ENCODE data around the gene PDE3A.

PDE3A gene

DNA sequence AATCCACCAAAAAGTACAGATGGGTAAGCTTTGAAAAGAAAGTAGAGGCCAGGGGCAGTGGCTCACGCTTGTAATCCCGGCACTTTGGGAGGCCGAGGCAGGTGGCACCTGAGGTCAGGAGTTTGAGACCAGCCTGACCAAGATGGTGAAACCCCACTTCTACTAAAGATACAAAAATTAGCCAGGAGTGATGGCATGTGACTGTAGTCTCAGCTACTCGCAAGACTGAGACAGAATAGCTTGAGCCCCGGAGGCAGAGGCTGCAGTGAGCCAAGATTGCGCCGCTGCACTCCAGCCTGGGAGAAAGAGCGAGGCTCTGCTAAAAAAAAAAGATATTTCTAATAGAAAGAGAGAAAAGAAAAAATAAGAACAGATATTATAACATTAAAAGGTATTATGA lies 192.6 kb downstream of the PDE3A start:
- H3K36me3 ChIP-seq (ENCODE audit: control insufficient read depth, insufficient read depth, low read length): no peaks in the 10 kb centered on the region
- DNase-seq (ENCODE audit: extremely low read depth, insufficient read length): no peak
- TF ChIP-seq, protein P1, sequence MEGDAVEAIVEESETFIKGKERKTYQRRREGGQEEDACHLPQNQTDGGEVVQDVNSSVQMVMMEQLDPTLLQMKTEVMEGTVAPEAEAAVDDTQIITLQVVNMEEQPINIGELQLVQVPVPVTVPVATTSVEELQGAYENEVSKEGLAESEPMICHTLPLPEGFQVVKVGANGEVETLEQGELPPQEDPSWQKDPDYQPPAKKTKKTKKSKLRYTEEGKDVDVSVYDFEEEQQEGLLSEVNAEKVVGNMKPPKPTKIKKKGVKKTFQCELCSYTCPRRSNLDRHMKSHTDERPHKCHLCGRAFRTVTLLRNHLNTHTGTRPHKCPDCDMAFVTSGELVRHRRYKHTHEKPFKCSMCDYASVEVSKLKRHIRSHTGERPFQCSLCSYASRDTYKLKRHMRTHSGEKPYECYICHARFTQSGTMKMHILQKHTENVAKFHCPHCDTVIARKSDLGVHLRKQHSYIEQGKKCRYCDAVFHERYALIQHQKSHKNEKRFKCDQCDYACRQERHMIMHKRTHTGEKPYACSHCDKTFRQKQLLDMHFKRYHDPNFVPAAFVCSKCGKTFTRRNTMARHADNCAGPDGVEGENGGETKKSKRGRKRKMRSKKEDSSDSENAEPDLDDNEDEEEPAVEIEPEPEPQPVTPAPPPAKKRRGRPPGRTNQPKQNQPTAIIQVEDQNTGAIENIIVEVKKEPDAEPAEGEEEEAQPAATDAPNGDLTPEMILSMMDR (IDR thresholded peaks at IDR 0.05; ENCODE audit: insufficient read depth, low read length, poor library complexity, severe bottlenecking): no peak
- H3K27me3 ChIP-seq (replicated peaks; ENCODE audit: control insufficient read depth, insufficient read depth, low read length): no peaks in the 10 kb centered on the region
- no peak overlapping the region for H3K4me3 ChIP-seq (replicated peaks; ENCODE audit: low read depth, low read length)

DNA sequence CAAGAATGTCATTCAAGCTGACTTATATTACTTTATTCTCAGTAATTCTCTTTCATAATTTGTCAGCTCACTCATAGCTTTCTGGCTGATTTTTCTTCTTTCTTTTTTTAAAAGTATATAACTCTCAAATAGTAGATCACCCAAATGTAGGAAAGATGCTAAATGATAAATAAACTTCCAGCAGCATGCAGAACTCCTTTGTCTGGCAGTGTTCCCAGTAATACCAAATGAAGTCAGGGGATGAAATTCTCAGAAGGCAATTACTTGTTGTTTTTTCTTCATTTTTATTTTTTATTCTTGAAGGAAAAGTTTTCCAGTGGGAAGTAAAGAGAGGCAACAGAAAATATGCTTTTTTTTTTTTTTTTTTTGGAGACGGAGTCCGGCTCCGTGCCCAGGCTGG lies 193.5 kb downstream of the PDE3A start:
- Histone ChIP-seq H3K4me3 (replicated peaks; ENCODE audit: low read depth, low read length) (no peak overlapping the region), H3K36me3 (ENCODE audit: control insufficient read depth, insufficient read depth, low read length) (no peaks in the 10 kb centered on the region), H3K27me3 (replicated peaks; ENCODE audit: control insufficient read depth, insufficient read depth, low read length) (no peaks in the 10 kb centered on the region)
- TF ChIP-seq, protein P1 (IDR thresholded peaks at IDR 0.05; ENCODE audit: insufficient read depth, low read length, poor library complexity, severe bottlenecking): no peak
- no peak for DNase-seq (ENCODE audit: extremely low read depth, insufficient read length)

DNA sequence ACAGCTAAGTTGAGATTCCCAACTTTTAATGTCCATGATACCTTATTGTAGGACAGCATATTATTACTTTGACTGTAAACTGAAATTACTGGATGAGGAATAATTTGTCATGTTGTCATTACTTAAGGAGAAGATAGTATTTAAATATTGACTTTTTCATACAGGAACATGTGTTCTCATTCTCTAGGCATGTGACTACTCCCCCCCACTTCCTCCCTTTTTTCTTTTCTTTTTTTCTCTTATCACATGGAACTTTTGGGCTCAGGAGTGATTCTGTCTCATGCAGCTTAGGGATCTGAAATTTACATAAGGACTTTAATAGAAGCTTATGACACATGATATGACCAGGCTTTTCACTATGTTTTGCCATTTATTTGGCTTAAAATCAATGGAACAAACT lies 199.1 kb downstream of the PDE3A start:
- Histone ChIP-seq H3K27me3 (replicated peaks; ENCODE audit: control insufficient read depth, insufficient read depth, low read length) (no peaks in the 10 kb centered on the region), H3K36me3 (ENCODE audit: control insufficient read depth, insufficient read depth, low read length) (no peaks in the 10 kb centered on the region), H3K4me3 (replicated peaks; ENCODE audit: low read depth, low read length) (no peak overlapping the region)
- TF ChIP-seq, protein P1 (IDR thresholded peaks at IDR 0.05; ENCODE audit: insufficient read depth, low read length, poor library complexity, severe bottlenecking): no peak
- DNase-seq (ENCODE audit: extremely low read depth, insufficient read length): no peak

DNA sequence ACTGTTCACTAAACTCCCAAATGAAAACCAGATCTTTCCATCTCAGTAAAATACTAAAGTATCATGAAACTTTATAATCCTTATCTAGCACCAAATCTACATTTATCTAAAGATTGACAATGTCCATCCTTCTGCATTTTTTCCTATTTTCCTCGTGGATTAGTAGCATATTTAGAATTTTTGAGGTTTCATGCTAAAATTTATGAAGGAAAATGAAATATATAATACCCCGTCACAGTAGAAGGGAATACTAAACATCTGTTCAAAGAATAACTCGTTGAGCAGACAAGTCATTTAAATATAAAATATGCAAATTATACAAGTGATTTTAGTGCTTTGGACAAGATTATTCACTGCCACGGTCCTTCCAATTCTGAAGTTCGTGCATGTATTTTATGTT lies 204.1 kb downstream of the PDE3A start:
- Histone ChIP-seq H3K4me3 (replicated peaks; ENCODE audit: low read depth, low read length) (no peak overlapping the region), H3K36me3 (ENCODE audit: control insufficient read depth, insufficient read depth, low read length) (no peaks in the 10 kb centered on the region), H3K27me3 (replicated peaks; ENCODE audit: control insufficient read depth, insufficient read depth, low read length) (no peaks in the 10 kb centered on the region)
- TF ChIP-seq, protein P1 (IDR thresholded peaks at IDR 0.05; ENCODE audit: insufficient read depth, low read length, poor library complexity, severe bottlenecking): no peak
- DNase-seq (ENCODE audit: extremely low read depth, insufficient read length): no peak

DNA sequence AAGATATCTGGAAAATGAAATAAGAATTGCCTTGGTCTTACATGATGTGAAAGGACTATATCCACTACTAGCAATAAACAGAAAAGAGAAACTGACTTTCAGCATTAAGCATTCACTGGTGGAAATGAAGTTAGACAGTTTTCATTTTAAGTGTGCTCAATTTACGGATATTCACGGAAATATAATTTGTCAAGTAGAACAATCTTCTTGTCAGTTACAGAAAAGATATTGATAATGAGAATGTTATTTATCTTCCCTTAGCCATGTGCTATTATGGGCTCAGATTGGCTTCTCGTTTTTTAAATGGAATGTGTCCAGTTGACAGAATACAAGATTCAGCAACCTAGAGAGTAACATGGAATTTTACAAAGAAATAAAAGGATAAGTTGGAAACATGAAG lies 208.2 kb downstream of the PDE3A start:
- TF ChIP-seq, protein P1 (IDR thresholded peaks at IDR 0.05; ENCODE audit: insufficient read depth, low read length, poor library complexity, severe bottlenecking): no peak
- Histone ChIP-seq H3K4me3 (replicated peaks; ENCODE audit: low read depth, low read length) (no peak overlapping the region), H3K36me3 (ENCODE audit: control insufficient read depth, insufficient read depth, low read length) (no peaks in the 10 kb centered on the region), H3K27me3 (replicated peaks; ENCODE audit: control insufficient read depth, insufficient read depth, low read length) (no peaks in the 10 kb centered on the region)
- DNase-seq (ENCODE audit: extremely low read depth, insufficient read length): no peak

DNA sequence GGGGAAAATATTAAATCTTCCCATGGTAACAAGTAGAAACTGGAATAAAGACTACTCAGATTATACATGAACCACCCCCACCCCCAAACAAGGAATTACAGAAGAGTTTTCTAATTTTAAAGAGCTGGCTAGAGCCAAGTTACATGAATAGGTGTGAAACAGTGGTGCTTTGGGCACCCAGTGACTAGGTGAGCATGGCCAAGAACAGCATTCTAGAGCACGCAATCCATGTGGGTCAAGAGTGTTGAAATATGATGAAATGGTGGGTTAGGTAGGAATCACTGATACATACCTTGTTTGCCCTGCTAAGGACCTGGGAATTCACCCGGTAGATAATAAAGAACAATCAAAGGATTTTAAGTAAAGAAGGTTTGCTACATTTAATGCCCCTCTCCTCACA lies 208.7 kb downstream of the PDE3A start:
- no peaks in the 10 kb centered on the region for H3K27me3 ChIP-seq (replicated peaks; ENCODE audit: control insufficient read depth, insufficient read depth, low read length)
- no peak for DNase-seq (ENCODE audit: extremely low read depth, insufficient read length)
- no peaks in the 10 kb centered on the region for H3K36me3 ChIP-seq (ENCODE audit: control insufficient read depth, insufficient read depth, low read length)
- TF ChIP-seq, protein P1 (IDR thresholded peaks at IDR 0.05; ENCODE audit: insufficient read depth, low read length, poor library complexity, severe bottlenecking): no peak
- H3K4me3 ChIP-seq (replicated peaks; ENCODE audit: low read depth, low read length): no peak overlapping the region
